SHP77 treated with DMSO at 0.1 percent for 48 hours (cell line): ENCODE results near the gene FBLIM1.
A peak's percentile ranks its signal among the peaks of the same experiment; 100 is the strongest.

ENCODE experiments used
- DNase-seq: peaks from one replicate; lab custom pipeline; 2025; lab: John Stamatoyannopoulos, UW

Gene FBLIM1

GRCh38 chr1:15731735-15732685, 26.6 kb upstream of the FBLIM1 start:
- no peak for DNase-seq

GRCh38 chr1:15732686-15733081, 25.9 kb upstream of the FBLIM1 start:
- no peak for DNase-seq

GRCh38 chr1:15733218-15733725, 25.3 kb upstream of the FBLIM1 start:
- DNase-seq, result no peak

- no peak for DNase-seq
Measured at GRCh38 chr1:15733726-15734226, 24.8 kb upstream of the FBLIM1 start.

- DNase-seq, result no peak
Measured at GRCh38 chr1:15734296-15734695, 24.3 kb upstream of the FBLIM1 start.

- no peak for DNase-seq
Measured at GRCh38 chr1:15734901-15735300, 23.7 kb upstream of the FBLIM1 start.

GRCh38 chr1:15735304-15736037, 23.1 kb upstream of the FBLIM1 start:
- DNase-seq, result no peak

GRCh38 chr1:15736038-15736891, 22.3 kb upstream of the FBLIM1 start, which contains the start of gene SLC25A34:
Gene SLC25A34 (plus strand): TSS chr1:15736258. CDS start chr1:15736486, 228 bp downstream.
- peak; percentile 37 for DNase-seq

- no peak for DNase-seq
Measured at GRCh38 chr1:15736892-15737261, 21.7 kb upstream of the FBLIM1 start.

- DNase-seq, result no peak
Measured at GRCh38 chr1:15737324-15738319, 21.0 kb upstream of the FBLIM1 start.

- DNase-seq, result no peak
Measured at GRCh38 chr1:15738416-15739113, 20.0 kb upstream of the FBLIM1 start.

GRCh38 chr1:15739259-15739658, 19.3 kb upstream of the FBLIM1 start:
- no peak for DNase-seq

- DNase-seq, result no peak
Measured at GRCh38 chr1:15739745-15740144, 18.9 kb upstream of the FBLIM1 start.

- DNase-seq, result peak; percentile 48
Measured at GRCh38 chr1:15740924-15741850, 17.4 kb upstream of the FBLIM1 start.

GRCh38 chr1:15742339-15742801, 16.2 kb upstream of the FBLIM1 start, which contains the start of gene TMEM82:
Gene TMEM82 (plus strand): TSS chr1:15742499. CDS start chr1:15742560, 61 bp downstream.
- DNase-seq, result no peak

- DNase-seq, result no peak
Measured at GRCh38 chr1:15744122-15744679, 14.4 kb upstream of the FBLIM1 start.

- DNase-seq, result no peak
Measured at GRCh38 chr1:15747378-15747777, 11.2 kb upstream of the FBLIM1 start.

GRCh38 chr1:15748264-15748663, 10.3 kb upstream of the FBLIM1 start:
- DNase-seq, result no peak
